Measurements from ENCODE around the gene GMPR.
"Not testable (repeated sequence)": the region's sequence is repeated elsewhere in the genome, so short reads cannot be mapped to it uniquely, and the experiment has no call there.

The GMPR gene

GRCh38 chr6:16224409-16224808 is 14.0 kb upstream of the GMPR start:
- TF ChIP-seq CTCF (IDR thresholded peaks at IDR 0.05; ENCODE audit: low read depth, low read length) = no peak
- no peak for DNase-seq (ENCODE audit: low read depth, low spot score)

GRCh38 chr6:16225062-16225731 is 13.2 kb upstream of the GMPR start:
- DNase-seq (ENCODE audit: low read depth, low spot score); H3K4me3 ChIP-seq (ENCODE audit: low read depth, low read length); in situ Hi-C loops (cut with HindIII; ENCODE audit: low sequenced_read_pairs): not testable (repeated sequence)

More at GRCh38 chr6:16224409-16224808, 14.0 kb upstream of the GMPR start:
- H3K4me3 ChIP-seq (ENCODE audit: low read depth, low read length) = no peak overlapping the region
- in situ Hi-C loops (cut with HindIII; ENCODE audit: low sequenced_read_pairs) = no loop called here

- in situ Hi-C loops (cut with HindIII; ENCODE audit: low sequenced_read_pairs); H3K4me3 ChIP-seq (ENCODE audit: low read depth, low read length); DNase-seq (ENCODE audit: low read depth, low spot score): not testable (repeated sequence)
These were observed 12.0 kb upstream of the GMPR start for GRCh38 chr6:16226117-16227047.

- in situ Hi-C loops (cut with HindIII; ENCODE audit: low sequenced_read_pairs) = no loop called here
- no peak for TF ChIP-seq CTCF (IDR thresholded peaks at IDR 0.05; ENCODE audit: low read depth, low read length)
- no peak for DNase-seq (ENCODE audit: low read depth, low spot score)
- no peak overlapping the region for H3K4me3 ChIP-seq (ENCODE audit: low read depth, low read length)
These were observed 11.3 kb upstream of the GMPR start for GRCh38 chr6:16227048-16227562.

GRCh38 chr6:16227605-16228004 is 10.8 kb upstream of the GMPR start:
- H3K4me3 ChIP-seq (ENCODE audit: low read depth, low read length) = no peak overlapping the region
- TF ChIP-seq CTCF (IDR thresholded peaks at IDR 0.05; ENCODE audit: low read depth, low read length) = no peak
- in situ Hi-C loops (cut with HindIII; ENCODE audit: low sequenced_read_pairs) = no loop called here
- no peak for DNase-seq (ENCODE audit: low read depth, low spot score)

- in situ Hi-C loops (cut with HindIII; ENCODE audit: low sequenced_read_pairs) = no loop called here
- no peak for DNase-seq (ENCODE audit: low read depth, low spot score)
- TF ChIP-seq CTCF (IDR thresholded peaks at IDR 0.05; ENCODE audit: low read depth, low read length) = no peak
- H3K4me3 ChIP-seq (ENCODE audit: low read depth, low read length) = no peak overlapping the region
These were observed 10.3 kb upstream of the GMPR start for GRCh38 chr6:16228043-16228442.

- peak; percentile 9 for TF ChIP-seq CTCF (IDR thresholded peaks at IDR 0.05; ENCODE audit: low read depth, low read length)
- no peak overlapping the region for H3K4me3 ChIP-seq (ENCODE audit: low read depth, low read length)
- no peak for DNase-seq (ENCODE audit: low read depth, low spot score)
- in situ Hi-C loops (cut with HindIII; ENCODE audit: low sequenced_read_pairs) = no loop called here
These were observed 9.4 kb upstream of the GMPR start for GRCh38 chr6:16228709-16229665.

Measured in astrocyte of the spinal cord (primary cell).